ENCODE measurements around the gene SRSF4. TPM values are rescaled to one million over a fixed set of nuclear protein-coding genes. Genes with fewer than 3 reads are reported as not detected.
A peak's percentile ranks its signal among the peaks of the same experiment; 100 is the strongest.

The SRSF4 gene
- total RNA-seq, 1 donor from 2014 or later: 52.6 TPM

GRCh38 chr1:29227511-29227910 is 45.8 kb upstream of the SRSF4 start:
- DNase-seq (ENCODE audit: low read depth) (no peak), FAIRE-seq (no peak)
- peaks cover 33% of the 10 kb centered on the region for H3K79me2 ChIP-seq (ENCODE audit: insufficient read depth, low read length)
- Mint-ChIP-seq H3K27ac (ENCODE audit: unreplicated experiment) (peak overlapping the region; percentile 34), H3K36me3 (ENCODE audit: low read depth, unreplicated experiment) (peaks cover 2% of the 10 kb centered on the region), H3K9me3 (ENCODE audit: unreplicated experiment) (no peaks in the 10 kb centered on the region), H3K4me1 (ENCODE audit: low read depth, unreplicated experiment) (peaks cover 18% of the 10 kb centered on the region), H3K27me3 (ENCODE audit: low read depth, unreplicated experiment) (no peaks in the 10 kb centered on the region), H3K4me3 (ENCODE audit: unreplicated experiment) (no peak overlapping the region)
- no peak overlapping the region for H3K4me3 ChIP-seq (ENCODE audit: insufficient read depth, low read depth, low read length)
- H2AFZ ChIP-seq (ENCODE audit: low read depth, low read length): no peak overlapping the region
- no peak overlapping the region for H3K27ac ChIP-seq (ENCODE audit: low read depth, low read length)
- H4K20me1 ChIP-seq (ENCODE audit: insufficient read depth, low read length): peaks cover 11% of the 10 kb centered on the region
- H3K4me2 ChIP-seq (ENCODE audit: low read length): no peak overlapping the region
- H3K9ac ChIP-seq (ENCODE audit: low read length): no peak overlapping the region
- no peaks in the 10 kb centered on the region for H3K9me3 ChIP-seq (ENCODE audit: insufficient read depth, low read depth, low read length)
- H3K27me3 ChIP-seq (ENCODE audit: insufficient read depth, low read length): no peaks in the 10 kb centered on the region
- no peaks in the 10 kb centered on the region for H3K36me3 ChIP-seq (ENCODE audit: insufficient read depth, low read length)
- TF ChIP-seq CTCF (IDR thresholded peaks at IDR 0.05; ENCODE audit: insufficient read depth, low read depth, low read length): no peak
- no peak for TF ChIP-seq EZH2 (IDR thresholded peaks at IDR 0.05; ENCODE audit: insufficient read depth, low read length)
- H3K4me1 ChIP-seq (ENCODE audit: insufficient read depth, low read length): peaks cover 5% of the 10 kb centered on the region

- FAIRE-seq (no peak), DNase-seq (ENCODE audit: low read depth) (no peak)
- peaks cover 3% of the 10 kb centered on the region for H3K36me3 ChIP-seq (ENCODE audit: insufficient read depth, low read length)
- Mint-ChIP-seq H3K36me3 (ENCODE audit: low read depth, unreplicated experiment) (peaks cover 7% of the 10 kb centered on the region), H3K4me3 (ENCODE audit: unreplicated experiment) (no peak overlapping the region), H3K9me3 (ENCODE audit: unreplicated experiment) (peaks cover 2% of the 10 kb centered on the region), H3K27ac (ENCODE audit: unreplicated experiment) (peak overlapping the region; percentile 78), H3K4me1 (ENCODE audit: low read depth, unreplicated experiment) (peaks cover 18% of the 10 kb centered on the region), H3K27me3 (ENCODE audit: low read depth, unreplicated experiment) (no peaks in the 10 kb centered on the region)
- no peak overlapping the region for H2AFZ ChIP-seq (ENCODE audit: low read depth, low read length)
- no peaks in the 10 kb centered on the region for H3K9me3 ChIP-seq (ENCODE audit: insufficient read depth, low read depth, low read length)
- peaks cover 5% of the 10 kb centered on the region for H3K4me1 ChIP-seq (ENCODE audit: insufficient read depth, low read length)
- no peak overlapping the region for H3K4me3 ChIP-seq (ENCODE audit: insufficient read depth, low read depth, low read length)
- no peak for TF ChIP-seq CTCF (IDR thresholded peaks at IDR 0.05; ENCODE audit: insufficient read depth, low read depth, low read length)
- TF ChIP-seq EZH2 (IDR thresholded peaks at IDR 0.05; ENCODE audit: insufficient read depth, low read length): no peak
- no peak overlapping the region for H3K9ac ChIP-seq (ENCODE audit: low read length)
- no peak overlapping the region for H3K27ac ChIP-seq (ENCODE audit: low read depth, low read length)
- H4K20me1 ChIP-seq (ENCODE audit: insufficient read depth, low read length): peaks cover 23% of the 10 kb centered on the region
- no peak overlapping the region for H3K4me2 ChIP-seq (ENCODE audit: low read length)
- no peaks in the 10 kb centered on the region for H3K27me3 ChIP-seq (ENCODE audit: insufficient read depth, low read length)
- peaks cover 33% of the 10 kb centered on the region for H3K79me2 ChIP-seq (ENCODE audit: insufficient read depth, low read length)
Observed at GRCh38 chr1:29225361-29225760, 43.7 kb upstream of the SRSF4 start.

- Histone ChIP-seq H3K36me3 (ENCODE audit: insufficient read depth, low read length) (peaks cover 3% of the 10 kb centered on the region), H3K4me1 (ENCODE audit: insufficient read depth, low read length) (no peaks in the 10 kb centered on the region), H3K79me2 (ENCODE audit: insufficient read depth, low read length) (peaks cover 23% of the 10 kb centered on the region), H4K20me1 (ENCODE audit: insufficient read depth, low read length) (peaks cover 24% of the 10 kb centered on the region), H3K4me2 (ENCODE audit: low read length) (no peak overlapping the region), H3K27ac (ENCODE audit: low read depth, low read length) (no peak overlapping the region), H3K4me3 (ENCODE audit: insufficient read depth, low read depth, low read length) (no peak overlapping the region), H3K27me3 (ENCODE audit: insufficient read depth, low read length) (no peaks in the 10 kb centered on the region), H2AFZ (ENCODE audit: low read depth, low read length) (no peak overlapping the region), H3K9me3 (ENCODE audit: insufficient read depth, low read depth, low read length) (no peaks in the 10 kb centered on the region), H3K9ac (ENCODE audit: low read length) (no peak overlapping the region)
- Mint-ChIP-seq H3K9me3 (ENCODE audit: unreplicated experiment) (peaks cover 2% of the 10 kb centered on the region), H3K27me3 (ENCODE audit: low read depth, unreplicated experiment) (no peaks in the 10 kb centered on the region), H3K27ac (ENCODE audit: unreplicated experiment) (no peak overlapping the region), H3K36me3 (ENCODE audit: low read depth, unreplicated experiment) (peaks cover 7% of the 10 kb centered on the region), H3K4me3 (ENCODE audit: unreplicated experiment) (no peak overlapping the region), H3K4me1 (ENCODE audit: low read depth, unreplicated experiment) (peaks cover 16% of the 10 kb centered on the region)
- DNase-seq (ENCODE audit: low read depth) (no peak), FAIRE-seq (no peak)
- TF ChIP-seq EZH2 (IDR thresholded peaks at IDR 0.05; ENCODE audit: insufficient read depth, low read length): no peak
- TF ChIP-seq CTCF (IDR thresholded peaks at IDR 0.05; ENCODE audit: insufficient read depth, low read depth, low read length): no peak
Observed at GRCh38 chr1:29224356-29224837, 42.7 kb upstream of the SRSF4 start.
